T-helper 22 cell (primary cell): ENCODE data around the gene SOAT2.
"Not testable (repeated sequence)": the region's sequence is repeated elsewhere in the genome, so short reads cannot be mapped to it uniquely, and the experiment has no call there.

Experiments
- DNase-seq: peaks from one replicate; pipeline ENCODE4 v3.0.0-alpha.2; 2020; ENCODE audit warnings: low read depth

The SOAT2 gene

DNA sequence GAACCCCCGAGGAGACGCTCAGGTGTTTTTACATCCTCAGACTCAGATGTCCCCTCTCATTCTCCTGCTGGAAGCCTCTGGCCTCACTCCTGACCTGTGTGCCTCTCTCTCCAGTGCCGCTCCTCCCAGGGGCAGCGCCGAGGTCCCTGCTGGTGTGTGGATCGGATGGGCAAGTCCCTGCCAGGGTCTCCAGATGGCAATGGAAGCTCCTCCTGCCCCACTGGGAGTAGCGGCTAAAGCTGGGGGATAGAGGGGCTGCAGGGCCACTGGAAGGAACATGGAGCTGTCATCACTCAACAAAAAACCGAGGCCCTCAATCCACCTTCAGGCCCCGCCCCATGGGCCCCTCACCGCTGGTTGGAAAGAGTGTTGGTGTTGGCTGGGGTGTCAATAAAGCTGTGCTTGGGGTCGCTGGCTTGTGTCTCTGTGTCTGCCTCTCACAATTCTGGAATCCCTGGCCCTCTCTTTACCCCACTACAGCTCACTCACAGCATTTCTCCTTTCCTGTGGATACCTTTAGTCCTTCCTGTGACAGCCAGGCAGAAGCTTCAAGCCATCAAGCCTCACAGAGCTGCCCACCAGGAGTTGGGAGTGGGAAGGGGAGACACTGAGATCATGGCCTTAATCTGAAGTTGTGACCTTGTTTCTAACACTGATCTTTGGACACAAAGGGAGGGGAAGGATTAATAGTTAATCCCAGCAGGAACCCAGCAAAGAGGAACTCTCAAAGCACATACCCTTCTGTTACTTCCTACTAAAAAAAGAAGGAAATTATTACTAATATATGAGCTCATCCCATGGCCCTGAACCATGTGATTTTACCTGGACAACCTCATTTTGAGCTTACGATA lies 1.1 kb upstream of the SOAT2 start:
- DNase-seq = no peak

DNA sequence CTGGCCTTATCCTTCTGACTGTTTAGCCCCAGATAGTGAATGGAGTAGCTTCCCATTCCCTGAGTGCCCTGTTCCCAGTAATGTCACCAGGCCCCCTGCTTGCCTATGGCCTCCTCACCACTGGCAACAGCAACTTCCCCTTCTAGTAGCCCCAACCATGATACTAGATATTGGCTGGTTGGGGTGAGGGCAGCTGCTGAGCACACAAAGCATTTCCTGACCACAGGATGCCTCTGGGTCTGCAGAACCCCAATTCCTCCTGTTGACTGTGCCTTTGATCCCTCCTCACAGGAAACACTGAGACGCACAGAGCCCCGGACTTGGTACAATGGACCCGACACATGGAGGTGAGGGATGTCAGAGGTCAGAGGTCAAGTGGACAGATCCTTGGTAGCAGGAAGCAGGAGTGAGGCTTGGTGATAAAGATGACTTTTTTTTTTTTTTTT lies 597 bp downstream of the SOAT2 start:
- DNase-seq = no peak

DNA sequence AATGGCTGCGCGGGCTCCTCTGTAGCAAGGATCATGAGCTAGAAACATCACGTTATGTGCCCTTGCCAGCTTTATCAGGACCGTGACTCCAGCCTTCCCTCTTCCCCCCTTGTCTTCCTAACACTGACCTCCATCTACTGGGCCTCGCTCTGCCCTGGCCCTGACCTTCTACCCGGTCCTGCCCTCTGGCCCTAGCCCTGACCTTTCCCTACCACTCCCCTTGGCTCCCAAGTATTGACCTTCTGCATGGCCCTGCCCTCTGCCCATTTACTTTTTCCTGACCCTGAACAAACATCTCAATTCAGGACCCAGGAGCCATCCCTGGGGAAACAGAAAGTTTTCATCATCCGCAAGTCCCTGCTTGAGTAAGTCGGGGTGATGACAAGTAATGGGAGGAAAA lies 2.0 kb downstream of the SOAT2 start:
- no peak for DNase-seq

DNA sequence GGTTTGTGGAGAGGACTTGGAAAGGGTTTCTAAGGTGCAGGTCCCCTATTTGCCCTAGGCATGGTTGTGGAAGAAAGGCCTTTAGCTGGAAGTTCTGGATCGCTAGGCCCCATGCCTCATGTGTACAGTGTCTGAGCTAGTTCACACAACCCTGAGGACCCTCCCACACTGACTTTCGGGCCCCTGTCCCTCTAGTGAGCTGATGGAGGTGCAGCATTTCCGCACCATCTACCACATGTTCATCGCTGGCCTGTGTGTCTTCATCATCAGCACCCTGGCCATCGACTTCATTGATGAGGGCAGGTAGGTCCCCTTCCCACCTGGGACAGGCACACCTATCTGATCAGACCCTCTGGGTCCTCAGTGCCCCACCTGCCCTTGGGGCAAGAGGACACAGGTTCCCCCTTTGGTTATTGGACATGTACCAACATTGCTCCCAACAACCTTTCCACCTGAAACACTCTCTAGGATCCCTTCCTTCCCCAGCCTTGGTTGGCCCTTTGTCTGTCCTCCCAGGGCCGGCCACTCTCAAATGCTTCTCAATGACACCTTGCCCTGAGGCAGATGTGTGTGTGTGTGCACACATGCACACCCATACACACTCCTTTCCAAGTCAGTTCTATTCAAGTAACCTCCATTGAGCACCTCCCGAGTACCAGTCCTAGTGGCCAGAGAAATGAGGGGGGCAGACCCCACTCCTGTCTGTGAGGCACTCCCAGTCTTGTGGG lies 2.6 kb downstream of the SOAT2 start:
- no peak for DNase-seq

DNA sequence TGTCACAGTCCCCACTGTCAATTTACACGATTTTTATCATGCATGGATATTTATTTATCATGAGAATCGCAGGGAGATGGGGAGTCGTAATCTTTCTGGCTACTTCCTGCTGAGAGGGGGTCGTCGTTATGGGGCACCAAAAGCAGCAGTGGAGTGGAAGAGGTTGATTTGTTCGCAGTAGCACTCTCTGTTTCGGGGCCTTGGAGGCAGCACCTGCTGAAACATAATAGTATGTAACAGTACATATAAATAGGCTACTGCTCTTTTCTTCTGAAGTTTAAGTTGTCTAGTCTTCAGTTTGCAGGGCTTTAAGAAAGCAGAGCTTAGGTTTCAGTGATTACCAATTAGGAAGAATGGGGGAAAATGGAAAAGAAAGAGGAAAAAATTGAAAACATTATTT lies 3.8 kb downstream of the SOAT2 start:
- DNase-seq = no peak

DNA sequence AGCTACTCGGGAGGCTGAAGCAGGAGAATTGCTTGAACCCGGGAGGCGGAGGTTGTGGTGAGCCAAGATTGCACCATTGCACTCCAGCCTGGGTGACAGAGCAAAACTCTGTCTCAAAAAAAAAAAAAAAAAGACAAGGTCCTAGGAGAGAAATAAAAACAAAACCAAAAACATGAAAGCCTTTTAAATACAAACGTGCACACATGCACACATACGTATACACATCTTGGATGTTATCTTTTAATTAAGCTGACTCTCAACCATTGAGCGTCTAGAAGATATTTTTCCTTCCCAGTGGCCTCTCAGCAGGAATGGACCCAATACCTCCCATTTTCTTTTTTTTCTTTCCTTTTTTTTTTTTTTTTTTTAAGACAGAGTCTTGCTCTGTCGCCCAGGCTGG lies 9.1 kb downstream of the SOAT2 start:
- not testable (repeated sequence) for DNase-seq

DNA sequence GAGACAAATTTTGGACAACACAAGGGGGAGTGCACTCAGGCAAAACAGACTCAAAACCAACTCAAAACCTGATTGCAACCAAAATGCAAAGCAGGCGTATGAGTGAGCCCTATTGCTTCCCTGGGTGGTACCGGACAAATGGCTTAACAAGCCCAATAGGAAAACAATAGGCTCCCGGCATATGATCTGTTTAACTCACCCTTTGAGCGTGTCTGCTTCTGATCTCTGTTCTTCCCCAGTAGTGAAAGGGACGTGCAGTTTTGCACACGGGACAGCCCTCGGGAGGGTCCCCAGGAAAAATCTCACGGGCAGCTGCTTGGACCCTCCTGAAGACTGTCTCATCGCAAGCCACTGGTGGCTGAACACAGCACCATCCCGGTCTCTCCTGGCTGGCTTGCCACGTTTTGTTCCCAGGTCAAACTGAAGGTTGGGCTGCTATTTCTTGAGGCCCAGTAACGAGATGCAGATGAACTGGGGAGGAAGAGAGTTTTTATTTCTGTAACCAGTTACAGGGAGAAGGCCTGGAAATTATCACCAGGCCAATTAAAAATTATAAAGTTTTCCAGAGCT lies 9.9 kb downstream of the SOAT2 start:
- no peak for DNase-seq

DNA sequence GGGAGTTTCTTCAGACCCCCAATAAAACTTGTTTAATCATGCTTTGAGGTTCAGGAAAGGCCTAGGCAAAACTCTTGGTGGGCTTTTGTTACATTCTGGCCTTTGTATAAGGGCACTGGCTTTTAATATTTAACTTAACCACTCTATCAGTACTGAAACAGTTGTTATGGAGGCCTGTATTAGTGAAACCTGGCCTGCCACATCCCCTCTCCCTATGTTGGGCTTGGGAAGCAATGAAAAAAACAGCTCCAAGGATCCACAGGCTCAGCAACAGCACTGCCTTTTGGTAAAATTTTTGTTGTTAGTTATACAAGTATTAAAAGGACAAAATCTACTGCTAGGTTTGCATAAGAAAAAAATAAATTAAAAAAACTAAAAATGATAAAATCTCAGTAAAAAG lies 10.7 kb downstream of the SOAT2 start:
- no peak for DNase-seq

DNA sequence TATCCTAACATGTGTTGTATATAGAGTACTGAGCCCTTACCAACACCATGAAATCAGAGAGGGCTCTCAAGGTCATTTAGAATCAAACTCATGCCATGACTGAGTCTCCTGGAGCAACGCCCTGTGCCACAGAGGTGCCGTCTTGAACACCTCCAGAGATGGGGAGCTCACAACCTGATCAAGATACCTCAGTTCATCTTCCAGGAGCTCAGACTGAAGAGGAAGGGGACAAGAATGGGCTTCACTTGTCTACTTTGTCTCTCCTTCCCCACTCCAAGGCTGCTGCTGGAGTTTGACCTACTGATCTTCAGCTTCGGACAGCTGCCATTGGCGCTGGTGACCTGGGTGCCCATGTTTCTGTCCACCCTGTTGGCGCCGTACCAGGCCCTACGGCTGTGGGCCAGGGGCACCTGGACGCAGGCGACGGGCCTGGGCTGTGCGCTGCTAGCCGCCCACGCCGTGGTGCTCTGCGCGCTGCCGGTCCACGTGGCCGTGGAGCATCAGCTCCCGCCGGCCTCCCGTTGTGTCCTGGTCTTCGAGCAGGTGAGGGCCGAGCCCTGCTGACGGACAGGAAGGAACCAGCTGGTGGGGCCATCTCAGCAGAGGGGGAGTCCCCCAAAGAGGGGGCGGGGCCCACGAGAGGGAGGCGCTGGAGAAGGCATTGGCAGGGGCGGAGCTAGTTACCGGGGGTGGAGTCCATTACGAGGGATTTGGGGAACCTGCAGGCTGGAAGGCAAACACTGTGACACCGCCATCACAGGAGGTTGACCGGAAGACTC lies 12.0 kb downstream of the SOAT2 start:
- DNase-seq = no peak

DNA sequence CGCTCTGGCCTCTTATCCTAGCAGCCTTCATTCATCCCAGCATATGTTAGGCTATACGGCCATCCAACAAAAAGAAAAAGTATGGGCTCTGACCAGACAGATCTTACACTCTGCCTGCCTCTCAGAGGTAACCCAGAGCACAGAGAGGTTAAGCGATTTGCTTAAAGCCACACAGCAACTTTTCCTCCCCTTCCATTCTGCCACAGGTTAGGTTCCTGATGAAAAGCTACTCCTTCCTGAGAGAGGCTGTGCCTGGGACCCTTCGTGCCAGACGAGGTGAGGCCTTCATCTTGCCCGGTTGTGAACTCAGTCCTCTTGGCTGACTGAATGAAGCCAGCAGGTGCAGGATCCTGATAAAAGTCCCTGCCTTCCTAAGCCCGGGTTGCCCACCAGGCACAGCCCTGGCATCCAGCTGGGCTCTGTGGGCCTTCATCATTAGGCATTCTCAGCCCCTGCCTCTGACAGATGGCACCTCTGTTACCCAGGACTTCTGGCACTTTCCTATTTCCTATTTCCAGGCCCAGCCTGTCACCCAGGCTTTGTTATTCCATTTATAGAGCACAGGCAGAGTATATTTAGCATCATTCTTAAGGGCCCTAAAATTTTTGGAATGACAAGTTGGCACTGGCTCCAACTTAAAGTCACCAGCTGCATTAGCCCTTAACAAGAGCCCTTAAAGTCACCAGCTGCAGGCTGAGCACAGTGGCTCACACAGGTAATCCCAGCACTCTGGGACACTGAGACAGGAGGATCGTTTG lies 12.8 kb downstream of the SOAT2 start:
- DNase-seq = no peak

DNA sequence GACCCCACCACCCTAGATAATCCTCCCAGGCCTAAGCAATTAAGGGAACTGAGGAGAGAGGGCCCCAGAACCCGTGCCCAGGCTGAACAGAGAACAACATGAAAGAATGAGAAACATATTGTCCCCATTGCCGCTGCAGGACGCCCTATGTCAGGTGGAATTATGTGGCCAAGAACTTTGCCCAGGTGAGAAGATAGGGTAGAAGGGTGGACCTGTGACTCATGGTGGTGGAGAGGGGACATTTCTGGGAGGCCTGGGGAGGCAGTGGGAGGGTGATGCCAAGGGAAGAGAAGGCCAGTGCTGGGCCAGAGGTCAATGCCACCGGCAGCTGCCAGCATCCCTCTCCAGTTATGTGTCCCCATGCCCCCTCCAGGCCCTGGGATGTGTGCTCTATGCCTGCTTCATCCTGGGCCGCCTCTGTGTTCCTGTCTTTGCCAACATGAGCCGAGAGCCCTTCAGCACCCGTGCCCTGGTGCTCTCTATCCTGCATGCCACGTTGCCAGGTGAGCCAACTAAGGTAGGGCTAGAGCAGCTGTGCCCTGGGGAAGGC lies 15.5 kb downstream of the SOAT2 start:
- no peak for DNase-seq

DNA sequence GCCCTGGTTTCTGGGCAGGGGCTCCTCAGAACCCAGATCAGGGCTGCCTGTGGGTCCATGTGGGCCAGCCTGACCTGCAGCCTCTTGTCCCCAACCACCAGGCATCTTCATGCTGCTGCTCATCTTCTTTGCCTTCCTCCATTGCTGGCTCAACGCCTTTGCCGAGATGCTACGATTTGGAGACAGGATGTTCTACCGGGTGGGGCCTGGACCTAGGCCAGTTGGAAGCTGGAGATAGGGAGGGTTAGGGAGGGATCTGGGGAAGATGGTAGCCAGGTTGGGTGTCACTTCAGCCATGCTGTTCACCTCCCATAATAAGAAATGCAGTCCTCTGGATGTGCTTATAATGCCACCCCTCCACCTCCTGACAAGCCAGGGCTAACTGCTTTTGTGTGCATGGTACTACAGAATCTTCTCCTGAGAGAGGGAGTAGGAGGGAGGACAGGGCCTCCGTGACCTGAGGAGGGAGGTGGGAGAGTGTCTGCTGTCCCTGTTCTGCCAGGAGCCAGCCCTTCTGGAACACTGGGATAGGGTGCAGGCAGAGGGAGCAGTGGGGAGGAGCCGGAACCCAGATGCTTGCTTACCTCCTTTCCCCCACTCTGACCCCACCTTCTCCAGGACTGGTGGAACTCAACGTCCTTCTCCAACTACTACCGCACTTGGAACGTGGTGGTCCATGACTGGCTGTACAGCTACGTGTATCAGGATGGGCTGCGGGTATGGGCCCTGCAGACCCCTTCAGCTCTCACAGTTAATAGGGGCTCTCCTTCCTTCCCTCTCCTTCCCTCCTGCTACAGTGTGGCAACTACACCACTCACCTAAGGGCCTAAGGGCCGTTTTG lies 17.6 kb downstream of the SOAT2 start:
- DNase-seq = no peak

DNA sequence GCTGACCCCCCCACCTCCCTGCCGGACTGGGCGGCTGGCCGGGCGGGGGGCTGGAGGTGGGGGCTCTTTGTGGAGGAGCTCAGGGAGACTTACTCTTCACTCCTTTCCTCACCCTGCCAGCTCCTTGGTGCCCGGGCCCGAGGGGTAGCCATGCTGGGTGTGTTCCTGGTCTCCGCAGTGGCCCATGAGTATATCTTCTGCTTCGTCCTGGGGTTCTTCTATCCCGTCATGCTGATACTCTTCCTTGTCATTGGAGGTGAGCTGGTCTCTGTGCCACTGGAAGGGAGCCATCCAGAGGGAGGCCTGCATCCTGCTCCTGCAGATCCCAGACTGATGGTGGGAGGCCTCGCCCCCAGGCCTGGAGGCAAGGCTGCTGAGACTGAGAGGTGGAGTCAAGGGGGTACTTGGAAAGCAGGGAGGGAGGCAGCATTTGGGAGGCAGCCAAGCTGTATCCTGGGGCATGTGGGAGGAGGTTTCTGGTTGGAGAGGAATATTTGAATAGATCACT lies 19.7 kb downstream of the SOAT2 start:
- DNase-seq = no peak

DNA sequence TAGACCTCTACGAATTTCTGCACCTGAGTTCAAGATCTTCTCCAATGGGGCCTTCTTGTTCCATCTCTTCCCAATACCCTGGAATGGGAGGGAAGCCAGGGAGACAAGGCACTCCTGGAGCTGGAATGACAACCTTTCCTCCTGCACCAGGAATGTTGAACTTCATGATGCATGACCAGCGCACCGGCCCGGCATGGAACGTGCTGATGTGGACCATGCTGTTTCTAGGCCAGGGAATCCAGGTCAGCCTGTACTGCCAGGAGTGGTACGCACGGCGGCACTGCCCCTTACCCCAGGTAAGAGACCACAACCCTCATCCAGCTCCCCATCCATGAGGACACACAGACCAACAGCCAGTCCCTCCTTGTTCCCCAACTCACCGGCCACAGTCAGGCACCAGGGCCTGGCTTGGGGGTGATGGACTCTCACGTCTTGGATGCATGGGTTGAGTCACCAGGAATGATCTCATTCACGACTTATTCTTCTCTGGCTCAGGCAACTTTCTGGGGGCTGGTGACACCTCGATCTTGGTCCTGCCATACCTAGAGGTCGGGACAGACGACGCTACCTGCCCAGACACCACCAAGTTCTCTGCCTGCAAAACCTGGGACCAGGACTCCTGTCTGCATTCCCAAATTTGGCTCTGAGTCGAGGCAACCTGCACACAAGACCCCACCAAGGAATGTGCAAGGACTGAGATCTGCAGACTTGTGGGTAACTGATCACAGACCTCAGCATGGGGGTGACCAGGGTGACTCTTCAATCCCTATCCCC lies 20.5 kb downstream of the SOAT2 start:
- no peak for DNase-seq

DNA sequence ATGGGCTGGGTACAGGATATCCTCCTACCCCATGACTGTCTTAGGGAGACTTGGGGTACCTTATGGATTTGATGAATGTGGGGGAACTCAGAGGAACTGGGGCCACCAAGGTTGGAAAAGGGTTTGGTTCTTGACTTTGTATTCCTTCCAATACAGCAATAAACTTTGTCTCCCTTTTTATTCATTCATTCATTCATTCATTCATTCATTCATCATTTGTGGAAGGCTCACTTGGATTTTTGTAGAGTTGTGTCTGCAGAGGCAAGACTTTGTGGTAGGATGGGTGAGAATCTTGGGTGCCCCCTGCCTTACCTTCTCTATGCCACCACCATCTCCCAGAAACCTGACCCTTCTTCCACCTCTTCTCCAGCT lies 21.1 kb downstream of the SOAT2 start:
- DNase-seq = no peak

DNA sequence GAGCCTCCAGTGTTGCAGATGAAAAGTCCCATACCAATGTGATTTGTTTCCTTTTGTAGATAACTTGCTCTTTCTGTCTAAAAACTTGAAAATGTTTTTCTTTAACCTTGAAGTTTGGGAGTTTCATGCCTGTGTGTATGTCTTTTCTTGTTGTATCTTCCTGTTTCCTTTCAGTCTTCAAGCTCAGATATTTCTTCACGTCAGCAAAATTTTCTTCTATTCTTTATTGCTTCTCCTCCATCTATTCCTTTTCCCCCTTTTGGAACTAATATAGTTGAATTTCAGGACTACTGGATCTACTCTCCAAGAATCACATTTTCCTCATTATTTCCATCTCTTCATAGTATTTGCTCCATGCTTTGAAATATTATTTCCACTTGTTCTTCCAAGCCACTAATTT lies 23.9 kb downstream of the SOAT2 start:
- no peak for DNase-seq

DNA sequence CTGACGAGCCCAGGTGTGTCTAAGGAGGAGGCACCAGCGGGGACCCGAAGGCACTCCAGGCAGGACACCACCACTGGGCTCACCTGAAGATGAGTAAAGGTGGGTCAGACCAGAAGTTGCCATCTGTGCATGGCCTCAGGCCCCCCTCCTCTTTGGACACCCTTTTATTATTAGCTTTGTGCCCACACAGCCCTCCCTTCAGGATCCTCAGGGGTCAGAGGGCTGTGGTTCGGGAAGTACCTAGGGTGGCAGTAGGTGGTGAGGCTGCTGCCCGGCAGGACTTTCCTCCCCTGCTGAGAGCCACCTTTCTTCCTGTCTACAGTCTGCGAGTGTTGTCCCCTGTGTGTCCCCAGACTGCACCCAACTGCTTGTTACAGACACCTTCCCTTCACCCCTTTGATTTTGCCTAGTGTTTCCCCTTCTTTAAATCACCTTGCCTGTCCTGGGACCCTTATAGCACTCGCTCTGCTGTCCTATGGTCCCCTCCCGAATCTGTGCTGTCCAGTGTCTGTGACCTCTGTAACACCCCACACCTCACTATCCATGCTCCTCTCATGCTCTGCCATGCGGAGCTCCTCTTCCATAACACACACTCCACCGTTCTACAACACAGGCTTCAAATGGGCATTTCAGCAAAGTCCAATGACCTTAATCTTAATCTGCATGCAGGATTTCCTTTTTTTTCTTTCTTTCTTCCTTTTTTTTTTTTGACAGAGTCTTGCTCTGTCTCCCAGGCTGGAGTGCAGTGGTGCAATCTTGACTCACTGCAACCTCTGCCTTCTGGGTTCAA lies 25.7 kb downstream of the SOAT2 start:
- no peak for DNase-seq

DNA sequence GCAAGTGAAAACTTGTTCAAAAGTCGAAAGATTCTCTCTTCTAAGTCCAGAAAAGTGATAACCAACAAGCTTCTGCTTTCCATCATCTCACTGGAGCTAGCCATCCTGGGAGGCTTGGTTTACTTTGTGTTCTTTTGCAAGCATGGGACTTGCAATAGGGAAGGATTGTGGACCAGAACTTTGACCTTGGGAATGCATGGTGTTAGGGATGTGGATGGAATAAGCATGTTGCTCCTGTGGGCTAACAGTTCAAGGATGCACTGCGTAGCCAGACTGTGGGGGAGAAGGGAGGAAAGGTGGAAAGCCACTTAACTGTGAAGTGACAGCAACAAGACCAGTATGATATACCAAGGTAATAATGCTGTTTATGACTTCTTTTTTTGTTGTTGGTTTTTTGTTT lies 28.6 kb downstream of the SOAT2 start:
- DNase-seq = no peak

DNA sequence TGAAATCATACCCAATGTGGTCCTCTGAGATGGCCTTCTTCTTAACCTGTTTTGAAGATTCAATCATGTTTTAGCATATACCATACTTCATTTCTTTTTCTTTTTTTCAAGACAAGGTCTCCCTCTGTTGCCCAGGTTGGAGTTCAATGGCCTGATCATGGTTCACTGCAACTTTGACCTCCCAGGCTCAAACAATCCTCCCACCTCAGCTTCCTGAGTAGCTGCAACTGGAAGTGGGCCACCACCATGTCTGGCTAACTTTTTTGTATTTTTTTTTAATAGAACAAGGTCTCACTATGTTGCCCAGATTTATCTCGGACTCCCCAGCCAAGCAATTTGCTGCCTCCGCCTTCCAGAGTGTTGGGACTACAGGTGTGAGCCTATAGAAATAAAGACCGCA lies 30.4 kb downstream of the SOAT2 start:
- DNase-seq = no peak
